Nephron progenitor cell (in vitro differentiated cells): ENCODE data around the gene TPRA1.
A peak's percentile ranks its signal among the peaks of the same experiment; 100 is the strongest.

Experiments used
- DNase-seq: peaks from one replicate; pipeline ENCODE4 v3.0.0; 2021
- H3K27ac Mint-ChIP-seq: 2 replicates; pipeline ENCODE4 v1.8.0; 2021; ENCODE audit warnings: mild to moderate bottlenecking, moderate library complexity, mixed read lengths
- H3K27me3 Mint-ChIP-seq: 2 replicates; pipeline ENCODE4 v1.8.0; 2021; ENCODE audit warnings: mild to moderate bottlenecking, low read depth, mixed read lengths; ENCODE audit not compliant: poor library complexity
- H3K36me3 Mint-ChIP-seq: 2 replicates; pipeline ENCODE4 v1.8.0; 2021; ENCODE audit warnings: low read depth, mixed read lengths
- H3K4me1 Mint-ChIP-seq: 2 replicates; pipeline ENCODE4 v1.8.0; 2021; ENCODE audit warnings: mixed read lengths
- H3K4me3 Mint-ChIP-seq: 2 replicates; pipeline ENCODE4 v1.8.0; 2021; ENCODE audit warnings: mild to moderate bottlenecking, moderate library complexity, mixed read lengths
- H3K9me3 Mint-ChIP-seq: 2 replicates; pipeline ENCODE4 v1.8.0; 2021; ENCODE audit warnings: mild to moderate bottlenecking, moderate library complexity, mixed read lengths
- CTCF ChIP-seq: fragments of 200-600 bp; sonication (generic); IDR thresholded peaks from 2 replicates; pipeline ENCODE4 v1.5.0; 2021; ENCODE audit warnings: antibody characterized with exemption

The TPRA1 gene

DNA sequence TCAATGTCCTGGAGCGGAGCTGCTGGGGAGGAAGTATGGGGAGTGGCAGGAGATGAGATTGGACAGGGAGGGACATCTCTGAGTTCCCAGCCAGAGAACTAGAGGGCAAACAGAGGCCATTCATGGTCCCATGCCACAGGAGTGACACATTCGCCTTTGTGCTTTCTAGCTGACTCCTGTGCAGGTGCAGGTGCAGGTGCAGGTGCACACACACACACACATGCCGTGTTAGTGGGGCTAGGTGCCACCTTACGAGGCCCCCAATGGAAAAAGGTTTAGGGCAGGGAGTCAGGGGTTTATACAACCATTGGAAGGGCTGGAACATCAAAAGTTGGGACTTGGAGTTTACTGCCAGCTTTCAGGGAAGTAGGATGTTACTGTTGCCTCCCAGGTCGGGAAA, 52.0 kb downstream of the TPRA1 start:
- Mint-ChIP-seq H3K9me3 (no peaks in the 10 kb centered on the region), H3K36me3 (no peaks in the 10 kb centered on the region), H3K4me3 (no peak overlapping the region), H3K27me3 (peaks cover 25% of the 10 kb centered on the region), H3K4me1 (peaks cover 35% of the 10 kb centered on the region), H3K27ac (no peak overlapping the region)
- TF ChIP-seq CTCF = no peak
- no peak for DNase-seq

- H3K4me3 Mint-ChIP-seq = peak overlapping the region; percentile 21
- H3K36me3 Mint-ChIP-seq = no peaks in the 10 kb centered on the region
- peaks cover 35% of the 10 kb centered on the region for H3K4me1 Mint-ChIP-seq
- DNase-seq = peak; percentile 38
- no peaks in the 10 kb centered on the region for H3K9me3 Mint-ChIP-seq
- no peak for TF ChIP-seq CTCF
- H3K27ac Mint-ChIP-seq = peak overlapping the region; percentile 39
- H3K27me3 Mint-ChIP-seq = peaks cover 21% of the 10 kb centered on the region
These were observed 53.4 kb downstream of the TPRA1 start for GRCh38 chr3:127536830-127537812.

DNA sequence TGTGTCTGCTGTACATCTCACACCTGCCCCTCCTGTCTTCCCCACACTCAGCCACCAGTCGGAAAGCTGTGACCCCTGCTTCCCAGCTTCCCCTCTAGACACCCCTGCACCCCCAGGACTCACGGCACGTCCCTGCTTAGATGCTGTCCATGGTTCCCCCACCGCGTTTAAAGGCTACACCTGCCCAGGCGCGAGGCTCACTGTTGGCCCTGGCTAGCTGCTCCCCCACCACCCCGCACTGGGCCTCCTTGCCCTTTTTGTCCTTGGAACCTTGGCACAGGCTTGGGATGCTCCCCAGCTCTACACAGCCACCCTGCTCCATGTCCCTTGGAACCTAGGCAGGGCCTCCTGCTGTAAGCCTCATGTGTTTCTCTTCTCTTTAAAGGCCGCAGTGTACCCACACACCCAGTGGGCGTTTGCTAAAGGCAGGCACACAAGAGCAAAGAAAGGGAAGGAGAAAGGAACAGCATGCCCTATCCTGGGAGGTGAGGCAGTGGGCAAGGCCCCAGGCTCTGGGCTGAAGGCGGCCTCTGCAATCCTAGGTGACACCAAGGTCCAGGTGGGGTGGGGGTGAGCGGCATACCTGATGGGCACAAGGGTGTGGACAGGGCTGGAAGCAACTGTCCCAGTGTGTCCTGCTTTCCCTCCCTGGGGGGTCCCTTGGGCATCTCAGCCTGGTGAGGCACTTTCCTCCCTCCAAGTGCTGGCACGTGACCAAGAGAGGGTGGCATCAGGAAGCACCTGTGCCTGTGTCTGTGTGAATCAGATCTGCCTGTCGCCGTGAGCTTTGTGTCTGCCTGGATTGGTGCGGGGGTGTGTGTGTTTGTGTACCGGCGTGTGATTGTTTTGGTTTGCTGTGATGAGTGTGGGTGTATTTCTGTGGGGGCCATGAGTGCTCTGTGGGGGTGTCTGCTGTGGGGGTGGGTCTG, 54.4 kb downstream of the TPRA1 start:
- H3K4me1 Mint-ChIP-seq = peaks cover 35% of the 10 kb centered on the region
- no peak for DNase-seq
- H3K27me3 Mint-ChIP-seq = peaks cover 18% of the 10 kb centered on the region
- H3K27ac Mint-ChIP-seq = no peak overlapping the region
- no peaks in the 10 kb centered on the region for H3K9me3 Mint-ChIP-seq
- TF ChIP-seq CTCF = no peak
- H3K4me3 Mint-ChIP-seq = peak overlapping the region; percentile 21
- no peaks in the 10 kb centered on the region for H3K36me3 Mint-ChIP-seq

GRCh38 chr3:127535106-127535785, 55.3 kb downstream of the TPRA1 start:
- peaks cover 15% of the 10 kb centered on the region for H3K27me3 Mint-ChIP-seq
- DNase-seq = no peak

More at GRCh38 chr3:127535106-127535785, 55.3 kb downstream of the TPRA1 start:
- no peak overlapping the region for H3K4me3 Mint-ChIP-seq
- peaks cover 35% of the 10 kb centered on the region for H3K4me1 Mint-ChIP-seq
- no peak for TF ChIP-seq CTCF
- no peaks in the 10 kb centered on the region for H3K36me3 Mint-ChIP-seq
- H3K27ac Mint-ChIP-seq = no peak overlapping the region
- peaks cover 1% of the 10 kb centered on the region for H3K9me3 Mint-ChIP-seq
